ENCODE data around the gene AK5.
"Not testable (repeated sequence)": the region's sequence is repeated elsewhere in the genome, so short reads cannot be mapped to it uniquely, and the experiment has no call there.

AK5 gene

GRCh38 chr1:77412820-77413530 lies 131.2 kb downstream of the AK5 start:
- TF ChIP-seq ZNF274 (IDR thresholded peaks at IDR 0.05; ENCODE audit: low read depth, low read length): no peak
- no peak overlapping the region; the same call in 1 of the 2 replicates for H3K4me3 ChIP-seq (ENCODE audit: low read length)

GRCh38 chr1:77413541-77414335 lies 131.9 kb downstream of the AK5 start:
- TF ChIP-seq ZNF274 (IDR thresholded peaks at IDR 0.05; ENCODE audit: low read depth, low read length): no peak
- peak overlapping the region; percentile 41; the same call in 1 of the 2 replicates for H3K4me3 ChIP-seq (ENCODE audit: low read length)

GRCh38 chr1:77415579-77415978 lies 133.8 kb downstream of the AK5 start:
- H3K4me3 ChIP-seq (ENCODE audit: low read length): no peak overlapping the region; the same call in 1 of the 2 replicates
- no peak for TF ChIP-seq ZNF274 (IDR thresholded peaks at IDR 0.05; ENCODE audit: low read depth, low read length)

GRCh38 chr1:77416692-77417450 lies 135.1 kb downstream of the AK5 start:
- TF ChIP-seq ZNF274 (IDR thresholded peaks at IDR 0.05; ENCODE audit: low read depth, low read length): no peak
- no peak overlapping the region for H3K4me3 ChIP-seq (ENCODE audit: low read length)

GRCh38 chr1:77418055-77418454 lies 136.2 kb downstream of the AK5 start:
- H3K4me3 ChIP-seq (ENCODE audit: low read length): not testable (repeated sequence)

GRCh38 chr1:77421504-77422233 lies 139.8 kb downstream of the AK5 start:
- no peak for TF ChIP-seq ZNF274 (IDR thresholded peaks at IDR 0.05; ENCODE audit: low read depth, low read length)
- H3K4me3 ChIP-seq (ENCODE audit: low read length): no peak overlapping the region

- TF ChIP-seq ZNF274 (IDR thresholded peaks at IDR 0.05; ENCODE audit: low read depth, low read length): no peak
- no peak overlapping the region for H3K4me3 ChIP-seq (ENCODE audit: low read length)
Measured at GRCh38 chr1:77424236-77424635, 142.4 kb downstream of the AK5 start.

GRCh38 chr1:77428068-77428467 lies 146.2 kb downstream of the AK5 start:
- no peak overlapping the region for H3K4me3 ChIP-seq (ENCODE audit: low read length)
- TF ChIP-seq ZNF274 (IDR thresholded peaks at IDR 0.05; ENCODE audit: low read depth, low read length): no peak

GRCh38 chr1:77430966-77431690 lies 149.3 kb downstream of the AK5 start:
- TF ChIP-seq ZNF274 (IDR thresholded peaks at IDR 0.05; ENCODE audit: low read depth, low read length): no peak

GRCh38 chr1:77433934-77434333 lies 152.1 kb downstream of the AK5 start:
- no peak for TF ChIP-seq ZNF274 (IDR thresholded peaks at IDR 0.05; ENCODE audit: low read depth, low read length)
- H3K4me3 ChIP-seq (ENCODE audit: low read length): no peak overlapping the region

More at GRCh38 chr1:77430966-77431690, 149.3 kb downstream of the AK5 start:
- H3K4me3 ChIP-seq (ENCODE audit: low read length): no peak overlapping the region

GRCh38 chr1:77434967-77435366 lies 153.1 kb downstream of the AK5 start:
- no peak overlapping the region for H3K4me3 ChIP-seq (ENCODE audit: low read length)
- no peak for TF ChIP-seq ZNF274 (IDR thresholded peaks at IDR 0.05; ENCODE audit: low read depth, low read length)

- no peak for TF ChIP-seq ZNF274 (IDR thresholded peaks at IDR 0.05; ENCODE audit: low read depth, low read length)
- no peak overlapping the region for H3K4me3 ChIP-seq (ENCODE audit: low read length)
Measured at GRCh38 chr1:77438236-77438913, 156.6 kb downstream of the AK5 start.
